Measurements from ENCODE around the gene NDUFB5.

GRCh38 chr3:179671309-179671708, 66.7 kb downstream of the NDUFB5 start:
- TF ChIP-seq CTCF (IDR thresholded peaks at IDR 0.05; ENCODE audit: insufficient read depth, low read length, poor library complexity, severe bottlenecking) (no peak), EZH2phosphoT487 (conservative IDR thresholded peaks at IDR 0.05; ENCODE audit: low read length) (no peak)
